IPS-18a (cell line): ENCODE results near the gene PACS1.
A peak's percentile ranks its signal among the peaks of the same experiment; 100 is the strongest.

Source experiments
- H3K27ac ChIP-seq: one replicate; pipeline ENCODE4 v1.5.1; 2013; ENCODE audit warnings: low read length
- H3K27me3 ChIP-seq: one replicate; pipeline ENCODE4 v1.6.1; 2013; ENCODE audit warnings: mild to moderate bottlenecking, low read length; ENCODE audit not compliant: control insufficient read depth, insufficient read depth
- H3K36me3 ChIP-seq: one replicate; pipeline ENCODE4 v1.6.1; 2013; ENCODE audit warnings: low read depth, low read length; ENCODE audit not compliant: control insufficient read depth
- H3K4me1 ChIP-seq: one replicate; pipeline ENCODE4 v1.6.1; 2013; ENCODE audit warnings: low read depth, low read length; ENCODE audit not compliant: control insufficient read depth
- H3K4me3 ChIP-seq: one replicate; pipeline ENCODE4 v1.5.1; 2013; ENCODE audit warnings: low read length
- H3K9ac ChIP-seq: one replicate; pipeline ENCODE4 v1.6.1; 2013; ENCODE audit warnings: mild to moderate bottlenecking, low read length, moderate library complexity
- H3K9me3 ChIP-seq: one replicate; pipeline ENCODE4 v1.6.1; 2013; ENCODE audit warnings: low read depth, low read length; ENCODE audit not compliant: control insufficient read depth

Gene PACS1

DNA sequence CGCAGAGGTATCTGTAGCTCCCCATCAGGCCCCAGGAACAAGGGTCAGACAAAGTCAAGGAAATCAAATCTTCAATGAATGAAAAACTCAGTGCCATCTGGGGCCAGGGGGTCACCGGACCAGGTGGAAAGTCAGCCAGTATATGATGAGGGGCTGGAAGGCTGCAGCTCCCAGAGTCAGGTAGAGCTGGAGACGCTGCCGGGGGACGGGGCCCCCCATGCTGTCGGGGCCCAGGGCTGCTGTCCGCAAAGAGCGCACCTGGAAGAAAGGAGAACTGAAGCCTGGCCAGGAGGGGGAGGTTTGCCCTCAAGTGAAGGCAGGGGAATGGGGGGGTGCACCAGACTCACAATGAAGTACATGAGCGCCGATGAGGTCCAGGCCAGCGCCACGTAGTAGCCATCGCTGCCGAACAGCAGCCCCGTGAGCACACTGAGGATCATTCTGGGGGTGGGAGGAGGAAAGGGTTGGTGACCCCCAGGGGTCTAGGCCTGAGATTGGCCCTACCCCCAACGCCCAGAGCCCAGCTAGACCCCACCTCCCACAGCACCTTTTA is 214.5 kb downstream of the PACS1 start:
- H3K36me3 ChIP-seq = no peaks in the 10 kb centered on the region
- no peaks in the 10 kb centered on the region for H3K9me3 ChIP-seq
- no peak overlapping the region for H3K4me3 ChIP-seq
- no peak overlapping the region for H3K27ac ChIP-seq
- H3K27me3 ChIP-seq = no peaks in the 10 kb centered on the region
- H3K9ac ChIP-seq = no peak overlapping the region
- H3K4me1 ChIP-seq = peaks cover 8% of the 10 kb centered on the region

- Histone ChIP-seq H3K4me1 (peaks cover 15% of the 10 kb centered on the region), H3K9ac (no peak overlapping the region), H3K27me3 (peaks cover 6% of the 10 kb centered on the region), H3K4me3 (no peak overlapping the region), H3K27ac (no peak overlapping the region), H3K36me3 (no peaks in the 10 kb centered on the region), H3K9me3 (no peaks in the 10 kb centered on the region)
Measured at GRCh38 chr11:66285250-66285947, 215.3 kb downstream of the PACS1 start.

DNA sequence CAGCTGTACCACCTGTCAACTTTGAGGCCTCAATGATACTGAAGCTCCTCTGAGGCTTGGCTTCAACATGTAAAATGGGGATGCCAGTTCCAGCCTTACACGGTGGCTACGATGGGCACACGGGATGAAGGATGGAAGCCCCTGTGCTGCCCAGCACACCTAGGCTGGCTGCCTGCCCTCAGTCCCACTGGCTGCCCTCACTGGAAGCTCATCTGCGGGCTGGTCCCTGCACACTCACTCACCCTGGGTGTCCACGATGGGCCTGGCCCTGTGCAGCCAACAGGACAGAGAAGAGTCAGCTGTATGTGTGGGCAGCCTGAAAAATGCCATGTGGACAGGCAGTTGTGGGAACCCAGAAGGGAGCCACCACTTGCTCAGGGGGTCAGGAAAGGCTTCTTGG is 216.6 kb downstream of the PACS1 start:
- Histone ChIP-seq H3K27ac (no peak overlapping the region), H3K9ac (no peak overlapping the region), H3K27me3 (peaks cover 18% of the 10 kb centered on the region), H3K4me3 (no peak overlapping the region), H3K4me1 (peaks cover 14% of the 10 kb centered on the region), H3K36me3 (no peaks in the 10 kb centered on the region), H3K9me3 (no peaks in the 10 kb centered on the region)

DNA sequence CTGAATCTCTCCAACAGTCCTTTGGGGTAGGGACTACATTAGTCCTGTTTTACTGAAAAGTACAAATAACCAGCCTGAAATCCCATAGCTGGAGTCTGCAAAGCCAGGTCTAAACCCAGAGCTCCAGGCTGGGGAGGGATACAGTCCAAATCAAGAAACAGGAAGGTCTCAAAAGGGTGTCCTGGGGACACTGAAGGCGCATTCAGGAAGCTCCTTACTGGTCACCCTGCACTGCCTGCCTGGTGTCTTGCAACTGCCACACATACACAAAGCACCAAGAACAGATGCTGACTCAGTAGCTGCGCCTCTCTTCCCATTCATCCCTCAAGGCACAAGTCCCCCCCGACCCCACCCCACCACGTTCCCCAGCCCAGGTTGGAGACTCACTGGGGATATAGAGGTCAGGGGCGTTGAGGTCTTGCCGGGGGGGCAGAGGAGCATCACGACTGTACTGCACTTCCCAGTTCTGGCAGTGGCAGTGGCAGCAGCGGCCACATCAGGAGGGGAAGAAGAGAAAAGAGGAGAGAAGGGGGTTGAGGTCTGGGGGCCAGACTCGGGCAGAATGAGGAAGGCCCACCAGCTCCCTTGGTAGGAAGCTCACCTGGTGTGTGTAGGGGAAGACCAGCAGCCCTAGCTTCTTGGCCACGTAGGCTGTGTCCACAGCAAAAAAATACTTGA is 217.3 kb downstream of the PACS1 start:
- H3K27me3 ChIP-seq = peaks cover 23% of the 10 kb centered on the region
- H3K4me1 ChIP-seq = peaks cover 10% of the 10 kb centered on the region
- H3K9me3 ChIP-seq = no peaks in the 10 kb centered on the region
- no peak overlapping the region for H3K9ac ChIP-seq
- H3K27ac ChIP-seq = no peak overlapping the region
- peak overlapping the region; percentile 76 for H3K4me3 ChIP-seq
- H3K36me3 ChIP-seq = no peaks in the 10 kb centered on the region

- Histone ChIP-seq H3K9me3 (no peaks in the 10 kb centered on the region), H3K27me3 (peaks cover 30% of the 10 kb centered on the region), H3K27ac (no peak overlapping the region), H3K36me3 (no peaks in the 10 kb centered on the region), H3K9ac (peak overlapping the region; percentile 86), H3K4me1 (peaks cover 7% of the 10 kb centered on the region), H3K4me3 (peak overlapping the region; percentile 76)
Measured at GRCh38 chr11:66287889-66288670, 218.0 kb downstream of the PACS1 start.

DNA sequence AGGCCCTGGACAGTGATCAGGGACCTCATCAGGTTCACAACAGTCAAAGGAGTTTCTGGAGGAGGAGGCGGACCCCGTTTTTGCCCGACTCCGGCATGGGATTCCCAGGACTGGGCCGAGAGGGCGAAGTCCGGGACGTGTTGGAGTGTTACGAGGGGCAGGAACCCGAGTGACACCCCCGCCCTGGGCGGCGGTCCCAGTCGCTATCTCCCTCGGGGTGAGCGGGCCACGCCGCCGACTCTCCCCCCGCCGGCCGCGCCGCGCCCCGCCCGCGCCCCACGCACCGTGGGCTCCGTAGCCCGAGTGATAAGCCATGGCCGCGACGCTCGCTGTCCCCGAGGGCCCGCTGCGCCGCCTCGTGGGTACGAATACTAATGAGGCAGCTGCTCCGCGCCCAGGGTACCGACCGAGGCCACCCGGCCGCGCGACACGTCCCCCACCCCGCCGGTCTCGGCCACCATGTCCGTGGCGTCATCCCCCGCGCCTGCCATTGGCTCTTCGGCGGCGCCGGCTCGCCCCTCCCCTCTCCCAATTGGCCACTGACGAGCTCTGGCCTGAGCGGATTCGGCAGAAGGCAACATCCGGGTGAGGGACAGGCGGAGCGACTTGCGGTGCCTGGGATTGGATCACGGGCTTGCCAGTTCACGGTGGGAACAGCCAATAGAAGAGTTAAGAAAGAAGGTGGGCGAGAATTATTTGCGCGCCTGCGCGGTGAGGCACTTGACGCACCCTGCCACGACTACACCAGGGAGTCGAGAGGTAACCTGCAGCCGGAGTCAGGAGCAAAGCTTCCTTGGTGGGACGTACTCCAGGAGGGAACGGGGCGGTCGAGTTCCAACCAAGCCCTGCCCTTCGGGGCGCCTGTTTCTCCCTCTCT is 218.8 kb downstream of the PACS1 start, which contains the start of gene YIF1A:
Gene YIF1A (minus strand): TSS at position 473 of the 877 bp plus-strand sequence. CDS start 158 bp downstream, at position 315.
- peaks cover 7% of the 10 kb centered on the region for H3K4me1 ChIP-seq
- no peaks in the 10 kb centered on the region for H3K36me3 ChIP-seq
- peaks cover 34% of the 10 kb centered on the region for H3K27me3 ChIP-seq
- H3K9me3 ChIP-seq = no peaks in the 10 kb centered on the region
- peak within 1 kb of the TSS; percentile 86 for H3K9ac ChIP-seq
- no peak within 1 kb of the TSS for H3K27ac ChIP-seq
- H3K4me3 ChIP-seq = peak within 1 kb of the TSS; percentile 76

DNA sequence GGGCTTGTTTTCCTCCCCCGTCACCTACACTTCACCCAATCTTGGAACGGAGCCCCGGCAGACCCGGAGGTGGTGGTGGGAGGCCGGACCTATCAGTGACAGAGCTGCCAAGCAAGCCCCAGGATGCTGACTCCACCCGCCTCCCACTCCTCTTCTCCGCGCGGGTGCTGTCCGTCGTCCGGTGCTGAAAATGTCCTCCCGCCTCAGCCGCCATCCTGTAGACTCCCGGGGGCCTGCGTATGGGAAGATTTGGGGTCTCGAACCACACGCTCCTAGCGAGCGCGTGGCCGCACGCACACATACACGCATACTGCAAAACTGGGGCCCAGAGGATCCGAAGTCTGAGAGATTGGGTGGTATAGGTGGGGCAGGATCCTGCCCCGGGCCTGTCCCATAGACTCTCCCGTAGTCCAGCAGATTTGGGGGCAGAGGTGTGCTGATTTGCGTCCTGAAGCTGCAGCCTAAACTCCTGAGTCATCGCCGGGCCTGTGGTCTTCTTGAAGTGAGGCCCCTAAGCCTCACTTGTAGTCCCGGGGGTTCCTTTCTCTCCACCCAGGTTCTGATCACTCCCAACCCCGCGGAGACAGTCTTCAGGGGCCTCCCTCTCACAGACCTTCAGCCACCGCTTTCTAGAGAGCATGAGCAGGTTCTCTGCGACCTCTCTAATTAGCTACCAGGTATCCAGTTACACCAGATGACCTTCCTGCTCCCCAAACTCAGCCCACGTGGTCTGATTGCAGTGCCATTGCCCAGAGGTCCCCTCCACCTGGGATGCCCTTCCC is 219.7 kb downstream of the PACS1 start:
- no peak overlapping the region for H3K9ac ChIP-seq
- H3K4me3 ChIP-seq = peak overlapping the region; percentile 76
- H3K36me3 ChIP-seq = no peaks in the 10 kb centered on the region
- H3K4me1 ChIP-seq = peaks cover 7% of the 10 kb centered on the region
- no peaks in the 10 kb centered on the region for H3K9me3 ChIP-seq
- peaks cover 34% of the 10 kb centered on the region for H3K27me3 ChIP-seq
- H3K27ac ChIP-seq = no peak overlapping the region

- Histone ChIP-seq H3K9ac (no peak overlapping the region), H3K27ac (no peak overlapping the region), H3K4me3 (no peak overlapping the region), H3K4me1 (peaks cover 7% of the 10 kb centered on the region), H3K36me3 (no peaks in the 10 kb centered on the region), H3K27me3 (peaks cover 34% of the 10 kb centered on the region), H3K9me3 (no peaks in the 10 kb centered on the region)
Measured at GRCh38 chr11:66290330-66290621, 220.2 kb downstream of the PACS1 start.

GRCh38 chr11:66291303-66291705 is 221.2 kb downstream of the PACS1 start:
- Histone ChIP-seq H3K9ac (no peak overlapping the region), H3K36me3 (no peaks in the 10 kb centered on the region), H3K27ac (no peak overlapping the region), H3K4me1 (peaks cover 7% of the 10 kb centered on the region), H3K9me3 (no peaks in the 10 kb centered on the region), H3K27me3 (peaks cover 34% of the 10 kb centered on the region), H3K4me3 (peak overlapping the region; percentile 24)

DNA sequence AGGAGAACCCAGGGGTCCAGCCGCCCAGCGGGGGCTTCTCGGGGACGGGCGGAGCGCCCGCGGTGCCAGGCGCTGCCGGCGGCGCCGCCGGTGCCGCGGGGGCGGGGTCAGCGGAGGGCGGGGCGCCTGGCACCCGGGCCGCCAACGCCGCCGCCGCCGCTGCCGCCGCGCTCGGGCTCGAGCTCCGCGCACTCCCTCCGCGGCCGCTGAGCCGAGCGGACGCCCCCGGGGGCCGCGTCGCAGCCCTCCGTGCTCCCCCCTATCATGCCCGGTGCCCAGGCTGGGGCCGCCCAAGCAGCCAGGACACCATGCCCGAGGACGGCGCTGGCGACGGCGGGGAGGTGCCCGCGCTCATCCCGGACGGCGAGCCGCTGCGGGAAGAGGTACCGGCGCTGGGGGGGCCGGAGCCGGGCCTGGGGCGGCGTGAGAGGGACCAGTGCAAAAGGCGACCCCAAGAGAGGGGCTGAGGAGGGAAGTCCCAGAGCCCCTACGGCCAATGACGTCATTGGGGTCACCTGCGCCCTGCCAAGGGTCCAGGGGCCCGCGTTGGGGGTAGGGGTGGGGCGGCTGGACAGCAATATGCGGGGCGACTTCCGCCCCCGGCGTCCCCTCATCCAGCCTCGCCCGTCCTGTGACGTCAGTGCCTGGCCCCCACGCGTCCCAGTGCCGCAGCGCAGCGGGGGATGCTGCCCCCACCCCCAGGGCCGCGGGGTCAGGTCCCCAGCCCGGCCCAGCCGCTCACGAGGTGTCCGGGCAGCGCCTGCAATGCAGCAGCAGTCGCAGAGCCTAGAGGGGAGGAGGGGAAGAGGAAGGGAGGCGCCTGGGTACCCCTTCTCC is 221.9 kb downstream of the PACS1 start, which contains the start of gene TMEM151A:
Gene TMEM151A (plus strand): TSS at position 189 of the 837 bp plus-strand sequence. CDS start 120 bp downstream, at position 309.
- Histone ChIP-seq H3K4me1 (peaks cover 7% of the 10 kb centered on the region), H3K9ac (no peak within 1 kb of the TSS), H3K36me3 (no peaks in the 10 kb centered on the region), H3K27me3 (peaks cover 34% of the 10 kb centered on the region), H3K27ac (no peak within 1 kb of the TSS), H3K9me3 (no peaks in the 10 kb centered on the region), H3K4me3 (peak within 1 kb of the TSS; percentile 44)
